GM10266 (cell line): Measurements from ENCODE around the gene SENP7.
A peak's percentile ranks its signal among the peaks of the same experiment; 100 is the strongest.
"Not testable (repeated sequence)": the region's sequence is repeated elsewhere in the genome, so short reads cannot be mapped to it uniquely, and the experiment has no call there.

Experiments
- DNase-seq: peaks from one replicate; pipeline ENCODE4 v3.0.0; 2012; ENCODE audit errors: extremely low spot score
- CTCF ChIP-seq: IDR thresholded peaks from 2 replicates; pipeline ENCODE4 v1.5.1; 2012; ENCODE audit warnings: mild to moderate bottlenecking, low read depth; ENCODE audit not compliant: control insufficient read depth, insufficient read depth; ENCODE audit errors: missing control alignments

The SENP7 gene

GRCh38 chr3:101512646-101513418 is at the start of gene SENP7:
Gene SENP7, minus strand, starts transcription at chr3:101513212. Its CDS starts 82 bp downstream, at chr3:101513130.
- TF ChIP-seq CTCF: no peak
- peak; percentile 82 for DNase-seq

- TF ChIP-seq CTCF: no peak
- DNase-seq: peak; percentile 89
Observed at GRCh38 chr3:101561630-101562328, 48.8 kb upstream of the SENP7 start, which contains the start of gene TRMT10C. Gene TRMT10C, plus strand, starts transcription at chr3:101561868. Its CDS starts 2,914 bp downstream, at chr3:101564782.

GRCh38 chr3:101556064-101556463 is 43.1 kb upstream of the SENP7 start:
- TF ChIP-seq CTCF: no peak
- DNase-seq: no peak

- not testable (repeated sequence) for DNase-seq
Observed at GRCh38 chr3:101553381-101553780, 40.4 kb upstream of the SENP7 start.

- DNase-seq: not testable (repeated sequence)
Observed at GRCh38 chr3:101551359-101552081, 38.5 kb upstream of the SENP7 start.

- no peak for TF ChIP-seq CTCF
- no peak for DNase-seq
Observed at GRCh38 chr3:101549473-101549872, 36.5 kb upstream of the SENP7 start.

GRCh38 chr3:101548527-101549105 is 35.6 kb upstream of the SENP7 start:
- no peak for DNase-seq
- no peak for TF ChIP-seq CTCF
